Measurements from ENCODE around the gene AGPAT3. TPM values are rescaled to one million over a fixed set of nuclear protein-coding genes. Genes with fewer than 3 reads are reported as not detected.

Gene AGPAT3
- total and polyA plus RNA-seq, 8 donors, result 13.6 to 49.6 (median 31.4) TPM

- H3K27ac ChIP-seq, result no peak overlapping the region
- H3K4me3 ChIP-seq, result no peak overlapping the region
- WGBS, 2 donors, result 81 to 88% methylated on average over 7 of the region's 7 CpGs
- TF ChIP-seq, protein P1, sequence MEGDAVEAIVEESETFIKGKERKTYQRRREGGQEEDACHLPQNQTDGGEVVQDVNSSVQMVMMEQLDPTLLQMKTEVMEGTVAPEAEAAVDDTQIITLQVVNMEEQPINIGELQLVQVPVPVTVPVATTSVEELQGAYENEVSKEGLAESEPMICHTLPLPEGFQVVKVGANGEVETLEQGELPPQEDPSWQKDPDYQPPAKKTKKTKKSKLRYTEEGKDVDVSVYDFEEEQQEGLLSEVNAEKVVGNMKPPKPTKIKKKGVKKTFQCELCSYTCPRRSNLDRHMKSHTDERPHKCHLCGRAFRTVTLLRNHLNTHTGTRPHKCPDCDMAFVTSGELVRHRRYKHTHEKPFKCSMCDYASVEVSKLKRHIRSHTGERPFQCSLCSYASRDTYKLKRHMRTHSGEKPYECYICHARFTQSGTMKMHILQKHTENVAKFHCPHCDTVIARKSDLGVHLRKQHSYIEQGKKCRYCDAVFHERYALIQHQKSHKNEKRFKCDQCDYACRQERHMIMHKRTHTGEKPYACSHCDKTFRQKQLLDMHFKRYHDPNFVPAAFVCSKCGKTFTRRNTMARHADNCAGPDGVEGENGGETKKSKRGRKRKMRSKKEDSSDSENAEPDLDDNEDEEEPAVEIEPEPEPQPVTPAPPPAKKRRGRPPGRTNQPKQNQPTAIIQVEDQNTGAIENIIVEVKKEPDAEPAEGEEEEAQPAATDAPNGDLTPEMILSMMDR (IDR thresholded peaks at IDR 0.05), result no peak
- FAIRE-seq (no peak), ATAC-seq (no peak), DNase-seq (no peak)
- no peaks in the 10 kb centered on the region for H3K9me3 ChIP-seq
- intact Hi-C loops (cut with DNase I), result loop anchor here in 1 of 3 donors (10.0 kb wide), 1 partner anchor 185 kb away; no protein-coding TSS in a partner anchor
- H3K36me3 ChIP-seq, result no peaks in the 10 kb centered on the region
- H3K27me3 ChIP-seq, result no peaks in the 10 kb centered on the region
- H3K4me1 ChIP-seq, result no peaks in the 10 kb centered on the region
These were observed 124.4 kb downstream of the AGPAT3 start for GRCh38 chr21:43989401-43989800.

DNA sequence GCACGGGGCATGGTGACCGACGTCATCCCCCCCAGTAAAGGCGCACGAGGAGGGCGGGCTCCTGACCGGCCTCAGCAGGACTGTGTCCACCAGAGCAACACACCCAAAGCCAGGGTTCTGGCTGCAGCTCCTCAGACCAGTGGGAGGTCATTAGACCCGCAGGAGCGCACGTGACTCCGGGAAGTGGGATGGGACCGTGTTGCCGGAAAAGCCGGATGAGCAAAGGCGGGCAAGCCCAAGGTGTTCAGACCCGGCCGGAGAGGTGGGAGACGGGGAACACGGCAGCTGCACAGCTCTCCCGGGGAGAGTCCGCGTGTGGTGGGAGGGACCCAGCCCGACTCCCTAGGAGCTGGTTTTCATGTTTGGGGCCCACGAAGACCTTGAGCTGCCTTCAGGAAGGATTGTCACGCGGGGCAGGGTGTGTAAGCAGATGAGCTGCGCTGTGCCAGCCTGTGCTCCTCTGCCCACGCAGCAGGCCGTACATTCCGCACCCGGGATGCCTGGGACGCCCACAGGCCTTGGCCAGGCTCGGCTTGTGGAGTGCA, 126.5 kb downstream of the AGPAT3 start:
- TF ChIP-seq, protein P1 (IDR thresholded peaks at IDR 0.05), result no peak
- no peak overlapping the region for H3K27ac ChIP-seq
- no peaks in the 10 kb centered on the region for H3K36me3 ChIP-seq
- ATAC-seq (no peak), FAIRE-seq (no peak), DNase-seq (peak in 1 of 6 donors; percentile 51)
- H3K9me3 ChIP-seq, result no peaks in the 10 kb centered on the region
- H3K4me3 ChIP-seq, result no peak overlapping the region
- 63 to 74% methylated on average over 33 of the region's 33 CpGs for WGBS, 2 donors
- H3K27me3 ChIP-seq, result no peaks in the 10 kb centered on the region
- intact Hi-C loops (cut with DNase I), result no loop called here
- H3K4me1 ChIP-seq, result no peaks in the 10 kb centered on the region

DNA sequence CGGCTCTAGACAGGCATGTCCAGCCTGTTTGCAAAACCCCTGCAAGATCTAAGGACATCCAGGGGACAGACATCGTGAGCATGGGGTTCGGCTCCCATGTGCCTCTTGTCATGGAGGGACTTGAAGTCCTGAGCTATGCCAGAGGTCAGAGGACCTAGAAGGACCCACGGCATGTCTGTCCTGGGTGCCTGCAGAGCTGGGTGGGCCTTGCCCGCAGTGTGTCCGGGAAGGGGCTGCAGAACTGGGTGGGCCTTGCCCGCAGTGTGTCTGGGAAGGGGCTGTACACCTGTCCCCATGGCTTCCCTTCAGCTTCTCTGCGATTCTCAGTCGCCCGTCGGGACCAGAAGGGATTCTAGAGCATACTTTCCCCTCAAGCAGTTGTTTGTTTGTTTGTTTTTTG, 127.1 kb downstream of the AGPAT3 start:
- Histone ChIP-seq H3K9me3 (no peaks in the 10 kb centered on the region), H3K36me3 (no peaks in the 10 kb centered on the region), H3K27ac (no peak overlapping the region), H3K27me3 (no peaks in the 10 kb centered on the region), H3K4me3 (no peak overlapping the region), H3K4me1 (no peaks in the 10 kb centered on the region)
- ATAC-seq (no peak), DNase-seq (no peak), FAIRE-seq (no peak)
- 79 to 82% methylated on average over 11 of the region's 11 CpGs for WGBS, 2 donors
- intact Hi-C loops (cut with DNase I), result no loop called here
- TF ChIP-seq, protein P1 (IDR thresholded peaks at IDR 0.05), result no peak

DNA sequence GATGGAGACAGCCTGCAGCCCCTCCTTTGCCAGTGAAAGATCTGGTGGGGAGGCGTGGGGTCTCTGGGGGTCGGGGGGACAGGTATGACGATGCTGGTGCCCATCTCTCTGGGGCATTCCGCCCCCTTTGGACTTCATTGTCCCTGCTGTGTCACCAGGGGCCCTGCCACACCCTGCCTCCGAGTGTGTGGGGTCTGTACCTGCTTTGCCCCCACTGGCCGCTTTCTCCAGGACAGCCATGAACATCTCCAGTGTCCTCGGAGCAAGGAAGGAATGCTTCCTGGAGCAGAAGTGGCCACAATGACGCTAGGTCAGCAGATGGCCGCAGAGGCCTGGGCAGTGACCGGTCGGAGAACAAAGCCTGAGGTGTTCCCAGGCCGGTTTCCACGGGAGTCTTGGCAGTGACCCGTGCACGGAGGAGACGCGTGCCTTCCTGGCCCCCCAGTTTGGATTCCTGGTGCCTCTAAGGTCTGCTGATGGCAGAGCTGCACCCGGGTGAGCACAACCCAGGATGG, 128.5 kb downstream of the AGPAT3 start:
- TF ChIP-seq, protein P1 (IDR thresholded peaks at IDR 0.05), result no peak
- H3K27ac ChIP-seq, result no peak overlapping the region
- WGBS, 2 donors, result 58 to 68% methylated on average over 18 of the region's 18 CpGs
- intact Hi-C loops (cut with DNase I), result no loop called here
- H3K4me1 ChIP-seq, result no peaks in the 10 kb centered on the region
- H3K36me3 ChIP-seq, result no peaks in the 10 kb centered on the region
- DNase-seq (peak in 1 of 6 donors; percentile 41), FAIRE-seq (no peak), ATAC-seq (no peak)
- no peaks in the 10 kb centered on the region for H3K9me3 ChIP-seq
- no peaks in the 10 kb centered on the region for H3K27me3 ChIP-seq
- H3K4me3 ChIP-seq, result no peak overlapping the region

GRCh38 chr21:43994085-43994484, 129.1 kb downstream of the AGPAT3 start:
- FAIRE-seq (no peak), ATAC-seq (no peak), DNase-seq (peak in 1 of 6 donors; percentile 30)
- Histone ChIP-seq H3K27me3 (no peaks in the 10 kb centered on the region), H3K36me3 (no peaks in the 10 kb centered on the region), H3K4me1 (no peaks in the 10 kb centered on the region), H3K4me3 (no peak overlapping the region), H3K27ac (no peak overlapping the region), H3K9me3 (no peaks in the 10 kb centered on the region)
- WGBS, 2 donors, result 56 to 58% methylated on average over 11 of the region's 11 CpGs
- intact Hi-C loops (cut with DNase I), result no loop called here
- TF ChIP-seq, protein P1 (IDR thresholded peaks at IDR 0.05), result no peak

All from pancreas (tissue), 10 donors.